GM19463 (cell line): Measurements from ENCODE around the gene ATXN7.
A peak's percentile ranks its signal among the peaks of the same experiment; 100 is the strongest.

Source experiments
- ATAC-seq: cut with Tn5 transposase; IDR thresholded peaks from one replicate; pipeline ENCODE4 v1.9.1; 2021; ENCODE audit warnings: mild to moderate bottlenecking, moderate library complexity; ENCODE audit not compliant: unreplicated experiment

Gene ATXN7

GRCh38 chr3:63905731-63906620, 42.3 kb downstream of the ATXN7 start:
- no peak for ATAC-seq

- no peak for ATAC-seq
These were observed 44.5 kb downstream of the ATXN7 start for GRCh38 chr3:63908081-63908736.

- no peak for ATAC-seq
These were observed 45.1 kb downstream of the ATXN7 start for GRCh38 chr3:63908776-63909175.

DNA sequence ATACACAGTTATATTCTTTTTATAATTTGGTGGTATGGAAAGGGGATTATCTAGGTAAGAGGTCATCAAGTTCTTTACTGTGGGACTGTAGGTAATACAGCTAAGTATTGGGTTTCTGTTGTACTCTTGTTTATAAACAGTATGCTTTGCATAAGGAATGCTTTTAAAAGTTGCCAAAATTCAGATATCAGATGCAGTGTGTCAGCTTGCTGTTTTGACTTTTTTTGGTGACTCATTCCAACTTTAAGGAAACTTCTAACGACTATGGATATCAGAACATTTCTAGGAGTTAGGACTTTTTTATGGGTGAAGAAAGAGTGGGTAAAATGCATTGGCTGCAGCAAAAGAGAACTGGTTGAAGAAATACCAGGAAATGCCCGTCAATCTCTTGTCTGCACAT, 45.8 kb downstream of the ATXN7 start:
- ATAC-seq = no peak

GRCh38 chr3:63910001-63910400, 46.3 kb downstream of the ATXN7 start:
- ATAC-seq = no peak

- no peak for ATAC-seq
These were observed 47.2 kb downstream of the ATXN7 start for GRCh38 chr3:63910891-63911290.

GRCh38 chr3:63911509-63911872, 47.8 kb downstream of the ATXN7 start:
- ATAC-seq = no peak

DNA sequence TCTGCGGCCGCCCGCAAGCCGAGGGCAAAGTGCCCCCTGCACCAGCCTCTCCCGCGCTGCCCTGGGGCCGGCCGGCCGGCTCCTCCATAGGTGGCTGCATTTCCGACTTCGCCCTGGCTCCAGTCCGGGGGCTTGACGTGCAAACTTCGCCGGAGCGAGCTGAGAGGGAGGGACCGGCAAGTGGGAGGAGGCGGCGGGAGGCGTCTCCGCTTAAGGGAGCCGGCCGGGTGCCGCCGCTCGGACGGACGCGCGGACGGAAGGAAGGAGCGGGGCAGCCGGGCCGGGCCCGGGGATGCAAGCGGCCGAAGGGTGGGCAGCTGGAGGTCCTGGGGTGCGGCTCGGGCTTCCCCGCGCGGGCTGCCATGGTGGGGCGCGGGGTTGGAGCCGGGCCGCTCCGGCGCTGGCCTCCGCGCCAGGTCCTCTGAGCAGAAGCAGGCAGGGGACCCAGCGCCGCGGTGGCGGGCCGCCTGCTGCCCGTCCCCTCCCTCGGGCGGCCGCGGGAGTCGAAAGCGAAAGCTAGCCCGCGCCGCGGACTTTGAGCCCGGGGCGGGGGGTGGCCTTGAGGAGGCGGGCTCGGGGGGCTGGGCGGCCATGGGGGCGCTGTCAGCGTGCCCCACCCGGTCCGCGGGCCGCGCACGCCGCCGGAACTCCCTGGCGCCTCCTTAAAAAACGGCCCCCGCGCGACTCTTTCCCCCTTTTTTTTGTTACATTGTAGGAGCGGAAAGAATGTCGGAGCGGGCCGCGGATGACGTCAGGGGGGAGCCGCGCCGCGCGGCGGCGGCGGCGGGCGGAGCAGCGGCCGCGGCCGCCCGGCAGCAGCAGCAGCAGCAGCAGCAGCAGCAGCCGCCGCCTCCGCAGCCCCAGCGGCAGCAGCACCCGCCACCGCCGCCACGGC, 48.5 kb downstream of the ATXN7 start, which contains the start of gene SCAANT1:
Gene SCAANT1, minus strand, starts transcription at position 511 of the 895 bp plus-strand sequence.
- peak; percentile 71 for ATAC-seq

DNA sequence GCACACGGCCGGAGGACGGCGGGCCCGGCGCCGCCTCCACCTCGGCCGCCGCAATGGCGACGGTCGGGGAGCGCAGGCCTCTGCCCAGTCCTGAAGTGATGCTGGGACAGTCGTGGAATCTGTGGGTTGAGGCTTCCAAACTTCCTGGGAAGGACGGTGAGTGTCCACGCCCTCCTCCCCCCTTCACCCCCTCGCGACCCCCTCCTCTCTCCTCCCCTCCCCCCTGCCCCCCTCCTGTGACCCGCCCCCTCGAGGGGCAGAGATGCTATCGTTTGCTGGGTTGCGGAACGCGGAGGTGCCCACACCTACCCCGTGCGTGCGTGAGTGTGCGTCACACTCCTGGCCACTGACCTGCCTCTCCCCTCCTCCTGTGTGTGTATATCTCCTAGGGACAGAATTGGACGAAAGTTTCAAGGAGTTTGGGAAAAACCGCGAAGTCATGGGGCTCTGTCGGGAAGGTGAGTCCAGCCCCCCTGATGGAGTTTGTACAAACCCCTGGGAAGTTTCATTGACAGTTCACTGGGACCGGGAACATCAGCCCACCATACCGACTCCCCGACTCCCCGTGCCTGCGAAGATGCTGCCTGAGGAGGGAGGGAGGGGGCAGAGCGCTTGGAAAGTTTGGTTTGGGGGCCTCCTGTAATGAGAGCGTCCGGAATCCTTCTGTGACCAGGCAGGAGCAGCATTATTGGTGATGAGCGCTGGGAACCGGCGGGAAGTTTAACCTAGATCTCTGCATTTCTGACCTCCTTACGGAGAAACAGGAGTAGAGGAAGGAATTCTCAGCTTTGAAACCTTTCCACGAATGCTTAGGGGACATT, 49.3 kb downstream of the ATXN7 start:
- ATAC-seq = peak; percentile 15

GRCh38 chr3:63914312-63914711, 50.6 kb downstream of the ATXN7 start:
- no peak for ATAC-seq

- ATAC-seq = no peak
These were observed 54.7 kb downstream of the ATXN7 start for GRCh38 chr3:63918321-63918720.

GRCh38 chr3:63920001-63920400, 56.3 kb downstream of the ATXN7 start:
- ATAC-seq = no peak

GRCh38 chr3:63921741-63922482, 58.2 kb downstream of the ATXN7 start:
- ATAC-seq = peak; percentile 79

GRCh38 chr3:63922491-63923199, 59.0 kb downstream of the ATXN7 start:
- no peak for ATAC-seq

DNA sequence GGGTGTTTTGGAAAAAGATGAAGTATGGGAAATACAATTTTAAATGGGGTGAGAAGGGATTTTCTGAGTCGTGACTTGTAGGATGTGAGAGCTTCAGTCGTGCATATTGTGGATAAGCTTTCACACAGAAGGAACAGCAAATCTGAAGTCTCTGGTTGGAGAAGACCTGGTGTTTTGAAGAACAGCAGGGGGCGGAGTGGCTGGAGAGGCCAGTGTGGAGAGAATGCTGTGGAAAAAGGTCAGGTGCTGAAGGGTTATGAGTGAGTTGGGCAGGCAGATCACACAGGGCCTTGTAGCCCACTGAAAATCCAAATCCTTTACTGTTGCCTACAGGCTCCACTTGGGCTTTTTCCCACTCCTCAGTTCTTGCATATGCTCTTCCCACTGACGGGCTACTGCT, 62.6 kb downstream of the ATXN7 start:
- ATAC-seq = no peak

- ATAC-seq = peak; percentile 74
These were observed 64.0 kb downstream of the ATXN7 start for GRCh38 chr3:63927422-63928280.

DNA sequence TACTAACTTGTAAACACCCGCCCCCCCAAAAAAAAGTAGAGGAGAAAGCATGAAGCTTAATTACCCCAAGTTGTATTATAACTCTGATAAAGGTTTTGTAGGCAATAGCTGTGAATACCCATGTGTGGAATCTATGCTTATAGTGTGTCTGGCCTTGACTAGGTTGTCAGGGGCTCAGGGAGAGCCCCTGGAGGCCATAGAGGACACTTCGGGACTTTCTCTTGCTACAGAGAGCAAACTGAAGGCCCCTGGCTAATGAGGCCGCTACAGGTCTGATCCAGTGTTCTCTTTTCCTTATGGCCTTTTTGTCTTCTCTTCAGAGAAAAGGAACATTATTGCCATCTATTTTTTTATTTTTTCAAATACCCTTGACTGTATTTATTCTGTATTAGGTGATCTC, 67.6 kb downstream of the ATXN7 start:
- no peak for ATAC-seq
